ENCODE results near the gene AUTS2.

- TF ChIP-seq CTCF (IDR thresholded peaks at IDR 0.05 in 2 of 3, conservative IDR thresholded peaks at IDR 0.05 in 1 of 3; ENCODE audit: insufficient read depth in 2 of 3, low read depth in 1 of 3, low read length in 3 of 3): no peak
- TF ChIP-seq TCF7L2 (IDR thresholded peaks at IDR 0.05; ENCODE audit: low read depth, low read length): no peak
- TF ChIP-seq LCOR (CRISPR knock-in tag; IDR thresholded peaks at IDR 0.05): no peak
- TF ChIP-seq SMC3 (conservative IDR thresholded peaks at IDR 0.05; ENCODE audit: insufficient read depth, low read depth, low read length): no peak
- no peak for TF ChIP-seq ZNF24 (IDR thresholded peaks at IDR 0.05)
Observed at GRCh38 chr7:69684369-69685292, 86.4 kb downstream of the AUTS2 start.
